BJ (cell line): Measurements from ENCODE around the gene FGD5. TPM values are rescaled to one million over a fixed set of nuclear protein-coding genes. Genes with fewer than 3 reads are reported as not detected.

ENCODE experiments used
- CTCF ChIA-PET: fragments of 350-600 bp; formaldehyde crosslinking; extraction: SDS; loops from one replicate; lab custom pipeline; 2021; ENCODE audit warnings: antibody characterized with exemption, inconsistent platforms; lab: Yijun Ruan, JAX
- POLR2A ChIA-PET: fragments of 300-600 bp; sonication (Branson Sonifier 250); formaldehyde crosslinking; extraction: SDS; loops from one replicate; lab custom pipeline; 2021; ENCODE audit warnings: antibody characterized with exemption; lab: Charles Lee
- DNase-seq: peaks from one replicate; pipeline ENCODE4 v3.0.0-alpha.2; 2011; ENCODE audit warnings: low read depth
- H3K27me3 ChIP-seq: 2 replicates; pipeline ENCODE4 v1.6.0; 2011; ENCODE audit warnings: low read length; ENCODE audit not compliant: control insufficient read depth, insufficient read depth
- H3K36me3 ChIP-seq: 2 replicates; pipeline ENCODE4 v1.5.1; 2011; ENCODE audit warnings: low read length; ENCODE audit not compliant: control insufficient read depth, insufficient read depth
- H3K4me3 ChIP-seq: 2 replicates; pipeline ENCODE4 v1.5.1; 2011; ENCODE audit warnings: low read depth, mild to moderate bottlenecking, control low read depth, low read length
- CTCF ChIP-seq: IDR thresholded peaks from 2 replicates; pipeline ENCODE4 v1.5.1; 2011; ENCODE audit warnings: low read depth, mild to moderate bottlenecking, control low read depth, inconsistent platforms, low read length, moderate library complexity; ENCODE audit not compliant: insufficient read depth
- polyA plus RNA-seq: library from polyadenylated mRNA; depleted of rRNA; stranded (reverse); fragments of >200 nt; gene quantifications from 2 replicates; pipeline ENCODE4 v1.2.3, GENCODE V29; 2011; rRNA removed

The FGD5 gene
- polyA plus RNA-seq, 1 experiment, result not detected

- H3K36me3 ChIP-seq, result peaks cover 2% of the 10 kb centered on the region
- DNase-seq, result no peak
- CTCF ChIA-PET, result no interaction called here
- H3K27me3 ChIP-seq, result no peaks in the 10 kb centered on the region
- no peak for TF ChIP-seq CTCF
- no peak overlapping the region for H3K4me3 ChIP-seq
- POLR2A ChIA-PET, result no interaction called here
These were observed 157.6 kb downstream of the FGD5 start for GRCh38 chr3:14976317-14976716.

GRCh38 chr3:14980689-14981088 is 161.9 kb downstream of the FGD5 start:
- no peaks in the 10 kb centered on the region for H3K36me3 ChIP-seq
- H3K27me3 ChIP-seq, result no peaks in the 10 kb centered on the region
- ChIA-PET CTCF (interaction anchor here (0.6 kb wide), 1 partner anchor 512 kb away, joined by 3 read pairs; no protein-coding TSS in a partner anchor), POLR2A (no interaction called here)
- no peak for DNase-seq
- H3K4me3 ChIP-seq, result no peak overlapping the region
- no peak for TF ChIP-seq CTCF

Other genes with a start within 250 kb of the FGD5 start
- gene CCDC174, start 167.2 kb upstream of the FGD5 start, polyA plus RNA-seq, result 8.9 and 9.3 TPM in 2 replicates
- gene C3orf20, start 143.8 kb upstream of the FGD5 start, polyA plus RNA-seq, result not detected in 2 replicates
- 14.5 and 17.9 TPM in 2 replicates for gene NR2C2, start 128.6 kb downstream of the FGD5 start, polyA plus RNA-seq
- 17.0 and 20.5 TPM in 2 replicates for gene MRPS25, start 246.4 kb downstream of the FGD5 start, polyA plus RNA-seq